Measurements from ENCODE around the gene MAML3. TPM values are rescaled to one million over a fixed set of nuclear protein-coding genes. Genes with fewer than 3 reads are reported as not detected.

Gene MAML3
- total and polyA plus RNA-seq, 3 experiments from 2014 or later = 0.44 to 0.57 (median 0.52) TPM

DNA sequence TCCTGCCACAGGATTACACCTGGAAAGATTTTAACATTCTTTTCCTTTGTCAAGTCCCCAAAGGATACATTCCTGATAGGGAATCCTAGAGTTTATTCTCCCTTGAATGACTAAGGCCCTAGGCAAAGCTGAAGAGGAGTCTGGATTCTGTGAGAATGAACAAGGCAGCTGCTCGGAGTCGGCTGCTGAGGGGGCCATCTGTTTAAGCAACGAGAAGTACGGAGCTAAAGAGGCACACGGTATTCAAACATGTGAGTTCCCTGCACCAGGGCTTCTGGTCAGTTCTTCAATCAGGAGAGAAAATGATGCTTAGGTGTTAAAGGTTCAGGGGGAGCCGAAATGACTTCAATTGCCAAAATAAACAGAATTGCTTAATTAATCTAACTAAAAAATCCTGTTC is 390.8 kb downstream of the MAML3 start:
- CTCF ChIA-PET = no interaction called here
- no peak overlapping the region for H3K4me3 ChIP-seq (ENCODE audit: low read length)
- no peaks in the 10 kb centered on the region for H3K36me3 ChIP-seq (ENCODE audit: insufficient read depth, low read length)
- Mint-ChIP-seq H3K27ac (no peak overlapping the region), H3K9me3 (peaks cover 0 to 3% (median 0%) of the 10 kb centered on the region in 5 donors), H3K36me3 (no peaks in the 10 kb centered on the region), H3K4me3 (no peak overlapping the region), H3K27me3 (peaks cover 0 to 6% of the 10 kb centered on the region in 2 donors), H3K4me1 (no peaks in the 10 kb centered on the region)
- H3K4me1 ChIP-seq (ENCODE audit: insufficient read depth, low read length) = no peaks in the 10 kb centered on the region
- H3K27me3 ChIP-seq (ENCODE audit: insufficient read depth, low read length, poor library complexity, severe bottlenecking) = no peaks in the 10 kb centered on the region
- POLR2A ChIA-PET = no interaction called here
- no peak for DNase-seq
- no peak overlapping the region for H3K27ac ChIP-seq (ENCODE audit: low read depth, low read length)
- no peaks in the 10 kb centered on the region for H3K9me3 ChIP-seq (ENCODE audit: low read length)

GRCh38 chr4:139762720-139763119 is 391.3 kb downstream of the MAML3 start:
- Mint-ChIP-seq H3K36me3 (no peaks in the 10 kb centered on the region), H3K4me1 (no peaks in the 10 kb centered on the region), H3K27me3 (peaks cover 0 to 9% of the 10 kb centered on the region in 2 donors), H3K4me3 (no peak overlapping the region), H3K9me3 (peaks cover 0 to 1% (median 0%) of the 10 kb centered on the region in 5 donors), H3K27ac (no peak overlapping the region)
- no peaks in the 10 kb centered on the region for H3K9me3 ChIP-seq (ENCODE audit: low read length)
- H3K27ac ChIP-seq (ENCODE audit: low read depth, low read length) = no peak overlapping the region
- no peaks in the 10 kb centered on the region for H3K27me3 ChIP-seq (ENCODE audit: insufficient read depth, low read length, poor library complexity, severe bottlenecking)
- H3K4me3 ChIP-seq (ENCODE audit: low read length) = no peak overlapping the region
- H3K36me3 ChIP-seq (ENCODE audit: insufficient read depth, low read length) = no peaks in the 10 kb centered on the region
- CTCF ChIA-PET = no interaction called here
- POLR2A ChIA-PET = no interaction called here
- DNase-seq = no peak
- no peaks in the 10 kb centered on the region for H3K4me1 ChIP-seq (ENCODE audit: insufficient read depth, low read length)

GRCh38 chr4:139761461-139761860 is 392.5 kb downstream of the MAML3 start:
- no peaks in the 10 kb centered on the region for H3K27me3 ChIP-seq (ENCODE audit: insufficient read depth, low read length, poor library complexity, severe bottlenecking)
- no peak overlapping the region for H3K4me3 ChIP-seq (ENCODE audit: low read length)
- POLR2A ChIA-PET = no interaction called here
- no peak for DNase-seq
- Mint-ChIP-seq H3K4me1 (no peaks in the 10 kb centered on the region), H3K4me3 (no peak overlapping the region), H3K9me3 (peaks cover 0 to 1% (median 0%) of the 10 kb centered on the region in 5 donors), H3K27ac (no peak overlapping the region), H3K27me3 (peaks cover 0 to 11% of the 10 kb centered on the region in 2 donors), H3K36me3 (no peaks in the 10 kb centered on the region)
- no peaks in the 10 kb centered on the region for H3K9me3 ChIP-seq (ENCODE audit: low read length)
- CTCF ChIA-PET = no interaction called here
- no peaks in the 10 kb centered on the region for H3K36me3 ChIP-seq (ENCODE audit: insufficient read depth, low read length)
- H3K4me1 ChIP-seq (ENCODE audit: insufficient read depth, low read length) = no peaks in the 10 kb centered on the region
- no peak overlapping the region for H3K27ac ChIP-seq (ENCODE audit: low read depth, low read length)

DNA sequence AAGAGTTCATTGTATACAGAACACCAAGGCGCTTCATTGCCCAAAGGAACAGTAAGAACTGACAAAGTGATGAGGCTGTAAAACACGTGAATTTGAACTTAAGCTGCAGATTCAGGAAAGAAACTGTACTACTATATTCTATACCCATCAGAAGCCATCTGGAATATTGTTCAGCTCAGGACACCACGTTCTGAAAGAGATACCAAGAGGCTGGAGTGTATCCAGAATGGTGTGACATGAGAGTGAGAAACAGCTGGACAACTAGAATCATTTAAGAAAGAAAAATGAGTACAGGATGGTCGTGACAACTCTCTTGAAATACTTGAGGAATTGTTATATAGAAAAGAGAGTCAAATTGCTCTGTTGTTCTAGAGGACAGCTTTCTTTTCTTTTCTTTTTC is 393.4 kb downstream of the MAML3 start:
- Histone ChIP-seq H3K36me3 (ENCODE audit: insufficient read depth, low read length) (no peaks in the 10 kb centered on the region), H3K4me1 (ENCODE audit: insufficient read depth, low read length) (no peaks in the 10 kb centered on the region), H3K27me3 (ENCODE audit: insufficient read depth, low read length, poor library complexity, severe bottlenecking) (no peaks in the 10 kb centered on the region), H3K27ac (ENCODE audit: low read depth, low read length) (no peak overlapping the region), H3K9me3 (ENCODE audit: low read length) (no peaks in the 10 kb centered on the region), H3K4me3 (ENCODE audit: low read length) (no peak overlapping the region)
- peaks cover 0 to 11% of the 10 kb centered on the region in 2 donors for H3K27me3 Mint-ChIP-seq
- H3K4me3 Mint-ChIP-seq = no peak overlapping the region
- ChIA-PET CTCF (no interaction called here), POLR2A (no interaction called here)
- H3K36me3 Mint-ChIP-seq = no peaks in the 10 kb centered on the region
- H3K4me1 Mint-ChIP-seq = no peaks in the 10 kb centered on the region
- DNase-seq = no peak
- H3K9me3 Mint-ChIP-seq = peaks cover 0 to 1% (median 0%) of the 10 kb centered on the region in 5 donors
- no peak overlapping the region for H3K27ac Mint-ChIP-seq

DNA sequence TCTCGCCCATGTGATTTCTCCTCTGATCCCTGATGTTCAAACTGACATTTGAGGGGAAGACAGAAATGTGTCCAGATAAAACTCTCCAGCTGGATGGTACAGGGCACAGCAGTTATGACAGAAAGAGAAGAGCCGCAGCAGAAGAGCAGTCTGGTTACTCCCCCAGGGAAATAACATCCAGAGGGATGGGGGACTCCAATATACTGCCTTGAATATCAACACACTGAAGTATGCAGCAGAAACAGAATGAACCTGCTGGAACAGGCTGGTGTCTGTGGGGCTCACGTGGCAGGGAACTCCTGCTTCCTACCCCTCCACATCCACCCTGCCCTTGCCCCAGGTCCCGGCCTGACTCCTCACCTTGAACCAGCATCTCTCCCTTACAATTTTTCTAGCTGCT is 394.9 kb downstream of the MAML3 start:
- no peaks in the 10 kb centered on the region for H3K36me3 Mint-ChIP-seq
- peak overlapping the region in 1 of 8 donors; percentile 16 for H3K27ac Mint-ChIP-seq
- ChIA-PET CTCF (no interaction called here), POLR2A (no interaction called here)
- Histone ChIP-seq H3K27ac (ENCODE audit: low read depth, low read length) (no peak overlapping the region), H3K4me1 (ENCODE audit: insufficient read depth, low read length) (no peaks in the 10 kb centered on the region), H3K27me3 (ENCODE audit: insufficient read depth, low read length, poor library complexity, severe bottlenecking) (no peaks in the 10 kb centered on the region), H3K36me3 (ENCODE audit: insufficient read depth, low read length) (no peaks in the 10 kb centered on the region), H3K9me3 (ENCODE audit: low read length) (no peaks in the 10 kb centered on the region), H3K4me3 (ENCODE audit: low read length) (no peak overlapping the region)
- no peaks in the 10 kb centered on the region for H3K4me1 Mint-ChIP-seq
- H3K9me3 Mint-ChIP-seq = peaks cover 0 to 1% (median 0%) of the 10 kb centered on the region in 5 donors
- H3K4me3 Mint-ChIP-seq = no peak overlapping the region
- H3K27me3 Mint-ChIP-seq = peaks cover 0 to 11% of the 10 kb centered on the region in 2 donors
- DNase-seq = no peak

DNA sequence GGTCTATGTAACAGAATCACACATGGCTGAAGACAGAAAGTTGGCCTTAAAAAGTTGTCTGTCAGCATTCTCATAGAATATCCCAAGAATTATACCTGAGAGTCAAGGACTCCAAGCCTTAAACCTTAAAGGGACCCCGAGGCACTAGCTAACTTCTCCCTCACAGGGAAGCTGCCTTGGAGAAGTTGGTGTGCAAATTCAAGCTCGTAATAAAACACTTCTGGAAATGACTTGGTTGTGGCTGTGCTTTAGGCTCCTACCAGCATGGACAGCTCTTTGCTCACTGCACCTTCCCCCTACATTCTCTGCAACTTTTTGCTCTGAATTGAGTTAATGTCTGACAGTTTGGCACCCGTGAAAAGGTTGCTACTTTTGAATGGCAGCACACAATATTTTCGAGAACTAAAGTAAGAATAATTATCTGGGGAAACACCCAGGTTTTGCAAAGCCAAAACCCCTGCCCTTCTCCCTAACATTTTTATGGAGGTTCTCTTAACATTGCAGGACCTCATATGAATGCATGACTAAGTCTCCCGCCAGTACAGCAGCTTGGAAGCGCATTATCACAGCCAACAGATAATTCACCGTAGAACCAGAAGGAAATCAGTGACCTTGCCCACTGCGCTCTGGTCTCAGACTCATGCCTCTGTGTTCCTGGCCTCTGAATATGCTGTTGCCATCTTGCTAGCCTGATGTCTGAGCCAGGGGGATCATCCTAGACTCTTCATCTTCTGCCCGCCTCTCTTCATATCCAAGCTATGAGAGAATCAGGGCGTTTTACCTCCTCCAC is 397.4 kb downstream of the MAML3 start:
- Mint-ChIP-seq H3K27ac (no peak overlapping the region), H3K36me3 (no peaks in the 10 kb centered on the region), H3K27me3 (peaks cover 0 to 11% of the 10 kb centered on the region in 2 donors), H3K4me3 (no peak overlapping the region), H3K4me1 (no peaks in the 10 kb centered on the region), H3K9me3 (peaks cover 0 to 1% (median 0%) of the 10 kb centered on the region in 5 donors)
- POLR2A ChIA-PET = no interaction called here
- no peaks in the 10 kb centered on the region for H3K4me1 ChIP-seq (ENCODE audit: insufficient read depth, low read length)
- no peak for DNase-seq
- H3K4me3 ChIP-seq (ENCODE audit: low read length) = no peak overlapping the region
- no peak overlapping the region for H3K27ac ChIP-seq (ENCODE audit: low read depth, low read length)
- CTCF ChIA-PET = no interaction called here
- no peaks in the 10 kb centered on the region for H3K36me3 ChIP-seq (ENCODE audit: insufficient read depth, low read length)
- no peaks in the 10 kb centered on the region for H3K9me3 ChIP-seq (ENCODE audit: low read length)
- no peaks in the 10 kb centered on the region for H3K27me3 ChIP-seq (ENCODE audit: insufficient read depth, low read length, poor library complexity, severe bottlenecking)

GRCh38 chr4:139754938-139755337 is 399.0 kb downstream of the MAML3 start:
- CTCF ChIA-PET = no interaction called here

GRCh38 chr4:139753686-139754085 is 400.3 kb downstream of the MAML3 start:
- Histone ChIP-seq H3K27me3 (ENCODE audit: insufficient read depth, low read length, poor library complexity, severe bottlenecking) (no peaks in the 10 kb centered on the region), H3K4me3 (ENCODE audit: low read length) (no peak overlapping the region), H3K4me1 (ENCODE audit: insufficient read depth, low read length) (no peaks in the 10 kb centered on the region), H3K27ac (ENCODE audit: low read depth, low read length) (no peak overlapping the region), H3K9me3 (ENCODE audit: low read length) (no peaks in the 10 kb centered on the region), H3K36me3 (ENCODE audit: insufficient read depth, low read length) (no peaks in the 10 kb centered on the region)
- H3K36me3 Mint-ChIP-seq = no peaks in the 10 kb centered on the region
- ChIA-PET CTCF (no interaction called here), POLR2A (no interaction called here)
- peak overlapping the region in 1 of 8 donors; percentile 44 for H3K27ac Mint-ChIP-seq
- peak overlapping the region in 1 of 7 donors; percentile 15 for H3K4me3 Mint-ChIP-seq
- H3K27me3 Mint-ChIP-seq = peaks cover 2 to 8% of the 10 kb centered on the region in 2 donors
- H3K4me1 Mint-ChIP-seq = no peaks in the 10 kb centered on the region
- no peak for DNase-seq
- peaks cover 0 to 1% (median 0%) of the 10 kb centered on the region in 5 donors for H3K9me3 Mint-ChIP-seq

More at GRCh38 chr4:139754938-139755337, 399.0 kb downstream of the MAML3 start:
- H3K27me3 Mint-ChIP-seq = peaks cover 2 to 11% of the 10 kb centered on the region in 2 donors
- H3K9me3 Mint-ChIP-seq = peaks cover 0 to 1% (median 0%) of the 10 kb centered on the region in 5 donors
- H3K36me3 Mint-ChIP-seq = no peaks in the 10 kb centered on the region
- Histone ChIP-seq H3K4me3 (ENCODE audit: low read length) (no peak overlapping the region), H3K27ac (ENCODE audit: low read depth, low read length) (no peak overlapping the region), H3K9me3 (ENCODE audit: low read length) (no peaks in the 10 kb centered on the region), H3K4me1 (ENCODE audit: insufficient read depth, low read length) (no peaks in the 10 kb centered on the region), H3K36me3 (ENCODE audit: insufficient read depth, low read length) (no peaks in the 10 kb centered on the region), H3K27me3 (ENCODE audit: insufficient read depth, low read length, poor library complexity, severe bottlenecking) (no peaks in the 10 kb centered on the region)
- DNase-seq = no peak
- H3K27ac Mint-ChIP-seq = no peak overlapping the region
- H3K4me1 Mint-ChIP-seq = no peaks in the 10 kb centered on the region
- no peak overlapping the region for H3K4me3 Mint-ChIP-seq
- POLR2A ChIA-PET = no interaction called here

All from CD8-positive, alpha-beta memory T cell (primary cell).